HG03060 (cell line): Measurements from ENCODE around the gene ZNF500.

ENCODE experiments used
- ATAC-seq: cut with Tn5 transposase; IDR thresholded peaks from one replicate; pipeline ENCODE4 v1.9.1; 2021; ENCODE audit warnings: low read depth, moderate number of reproducible peaks; ENCODE audit not compliant: unreplicated experiment

ZNF500 gene

GRCh38 chr16:4713663-4714501 is 53.1 kb downstream of the ZNF500 start:
- no peak for ATAC-seq

DNA sequence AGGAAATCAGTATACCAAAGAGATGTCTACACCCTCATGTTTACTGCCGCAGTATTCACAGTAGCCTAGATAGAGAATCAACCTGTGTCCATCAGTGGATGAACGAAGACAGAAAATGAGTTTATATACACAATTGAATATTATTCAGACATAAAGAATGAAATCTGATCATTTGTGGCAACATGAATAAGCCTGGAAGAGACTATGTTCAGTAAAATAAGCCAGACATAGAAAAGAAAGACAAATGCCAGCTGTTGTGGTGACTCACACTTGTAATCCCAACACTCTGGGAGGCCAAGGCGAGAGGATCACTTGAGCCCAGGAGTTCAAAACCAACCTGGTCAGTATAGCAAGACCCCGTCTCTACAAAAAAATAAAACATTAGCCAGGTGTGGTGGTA is 57.5 kb downstream of the ZNF500 start:
- no peak for ATAC-seq

- no peak for ATAC-seq
Observed at GRCh38 chr16:4706871-4707270, 60.1 kb downstream of the ZNF500 start.

- ATAC-seq, result no peak
Observed at GRCh38 chr16:4704913-4705312, 62.0 kb downstream of the ZNF500 start.

GRCh38 chr16:4704491-4704890 is 62.5 kb downstream of the ZNF500 start:
- ATAC-seq, result no peak

DNA sequence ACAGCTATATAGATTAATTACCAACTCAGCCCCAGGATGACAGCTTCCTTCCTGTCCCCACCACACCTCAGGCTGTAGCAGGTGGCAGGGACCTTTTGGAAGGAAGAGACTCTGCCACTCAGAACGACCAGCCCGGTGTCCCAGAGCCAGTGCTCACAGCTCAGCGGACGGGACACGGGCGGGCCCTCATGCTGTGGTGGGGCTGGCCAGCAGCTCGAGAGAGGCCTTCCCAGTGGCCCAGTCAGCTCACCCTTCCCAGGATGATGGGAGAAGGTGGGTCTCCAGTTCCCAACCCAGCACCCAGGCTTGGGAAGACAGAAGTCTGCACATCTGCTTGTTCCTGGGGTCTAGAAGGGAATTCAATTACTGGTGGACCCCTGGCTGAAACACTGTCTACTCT is 63.1 kb downstream of the ZNF500 start:
- ATAC-seq, result no peak

DNA sequence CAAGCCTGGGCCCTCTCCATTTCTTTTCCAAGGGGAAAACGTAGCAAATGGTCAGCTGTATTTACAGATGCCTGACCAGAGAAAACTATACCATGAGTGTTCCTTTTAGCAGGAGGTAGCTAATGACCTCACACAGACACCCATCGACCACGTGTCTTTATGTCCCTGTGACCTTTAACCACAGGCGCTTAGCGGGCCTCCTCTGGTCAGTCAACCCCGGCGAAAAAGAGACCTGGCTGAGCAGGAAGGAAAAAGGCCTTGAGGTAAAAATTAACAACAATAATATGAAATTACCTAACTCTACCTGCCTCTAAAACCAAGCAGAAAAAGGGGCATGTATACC is 64.5 kb downstream of the ZNF500 start:
- no peak for ATAC-seq

DNA sequence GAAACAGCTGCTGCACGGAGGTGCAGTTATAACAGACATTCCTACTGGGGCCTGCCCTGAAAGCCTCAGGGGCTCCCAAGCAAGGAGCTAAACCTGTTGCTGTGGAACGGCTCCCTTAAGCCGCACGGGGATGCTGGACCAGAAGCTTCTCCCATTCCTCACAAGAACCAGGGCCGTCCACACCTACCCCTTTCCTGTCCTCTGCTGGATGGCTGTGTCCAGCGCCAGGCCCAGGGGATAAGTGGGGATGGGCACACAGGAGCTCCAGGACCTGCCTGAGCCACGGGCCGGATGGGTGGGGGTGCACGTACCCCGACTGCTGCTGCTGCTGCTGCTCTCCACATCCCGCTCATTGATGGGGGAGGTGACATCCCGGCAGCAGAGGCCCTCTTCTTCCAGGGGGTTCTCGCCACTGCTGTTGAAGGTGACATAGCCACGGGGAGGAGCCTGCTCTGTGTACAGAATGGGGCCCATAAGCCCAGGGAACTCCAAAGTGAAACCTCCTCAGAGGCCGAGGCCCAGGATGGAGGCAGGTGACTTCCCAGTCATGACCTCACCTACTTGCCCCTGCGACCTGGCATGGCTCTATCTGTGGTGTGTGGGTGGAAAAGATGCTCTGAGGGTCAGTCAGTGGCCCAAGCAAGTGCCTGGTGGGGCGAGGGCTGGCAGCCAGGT is 65.0 kb downstream of the ZNF500 start:
- no peak for ATAC-seq

DNA sequence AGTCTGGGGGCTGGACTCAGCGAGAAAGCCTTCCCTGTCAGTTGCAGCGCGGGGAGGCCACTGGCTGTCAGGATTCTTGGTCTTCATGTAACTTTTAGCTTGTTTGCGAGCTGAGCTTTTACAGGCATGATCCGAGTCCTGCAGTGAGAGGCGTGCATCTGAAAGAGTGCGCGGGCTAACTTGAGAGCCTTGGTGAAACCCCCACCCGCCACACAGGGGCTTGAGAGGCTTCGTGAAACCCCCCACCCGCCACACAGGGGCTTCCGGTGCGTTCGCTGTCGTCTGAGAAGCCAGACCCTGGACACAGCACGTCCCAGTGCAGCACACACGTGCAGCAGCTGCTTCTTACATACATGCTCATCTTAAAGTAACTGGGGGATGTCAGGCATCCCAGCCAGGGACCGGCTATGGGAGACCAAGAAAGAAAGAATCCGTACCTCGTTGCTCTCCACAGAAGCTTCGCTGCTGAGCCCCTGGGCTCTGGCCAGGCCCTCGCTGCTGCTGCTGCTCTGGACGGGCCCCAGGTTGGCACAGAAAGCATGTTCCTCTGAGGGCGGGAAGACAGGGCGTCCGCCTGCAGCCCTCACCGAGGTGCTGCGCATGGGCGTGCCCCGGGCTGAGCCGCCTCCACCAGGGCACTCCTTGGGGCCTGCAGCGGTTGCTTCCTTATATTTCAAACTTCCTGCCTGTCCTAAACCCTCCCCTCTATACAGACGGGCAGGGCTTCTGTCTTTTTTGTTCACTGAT is 65.8 kb downstream of the ZNF500 start:
- ATAC-seq, result no peak

GRCh38 chr16:4700380-4700996 is 66.5 kb downstream of the ZNF500 start:
- ATAC-seq, result no peak

- no peak for ATAC-seq
Observed at GRCh38 chr16:4699046-4699556, 67.9 kb downstream of the ZNF500 start.

GRCh38 chr16:4698321-4699045 is 68.5 kb downstream of the ZNF500 start:
- ATAC-seq, result no peak
